ENCODE data around the gene PDE4B.

DNA sequence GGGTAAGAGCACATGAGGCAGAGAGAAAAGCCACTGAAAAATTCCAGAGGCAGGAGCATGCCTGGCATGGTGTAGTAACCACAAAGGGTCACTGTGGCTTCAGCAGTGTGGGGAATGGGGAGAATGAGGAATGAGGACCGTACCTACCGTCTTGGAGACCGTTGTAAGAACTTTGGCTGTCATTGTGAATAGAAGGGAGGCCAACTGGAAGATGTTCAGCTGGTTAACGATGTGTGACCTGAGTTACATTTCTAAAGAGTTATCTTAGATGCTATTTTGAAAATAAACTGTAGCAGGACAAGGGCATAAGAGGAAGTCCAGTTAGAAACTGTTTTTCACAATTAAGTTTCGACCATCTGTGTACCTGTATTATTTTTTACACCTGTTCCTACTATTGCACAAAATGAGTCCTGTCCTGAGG lies 375.8 kb downstream of the PDE4B start:
- TF ChIP-seq, protein P1, sequence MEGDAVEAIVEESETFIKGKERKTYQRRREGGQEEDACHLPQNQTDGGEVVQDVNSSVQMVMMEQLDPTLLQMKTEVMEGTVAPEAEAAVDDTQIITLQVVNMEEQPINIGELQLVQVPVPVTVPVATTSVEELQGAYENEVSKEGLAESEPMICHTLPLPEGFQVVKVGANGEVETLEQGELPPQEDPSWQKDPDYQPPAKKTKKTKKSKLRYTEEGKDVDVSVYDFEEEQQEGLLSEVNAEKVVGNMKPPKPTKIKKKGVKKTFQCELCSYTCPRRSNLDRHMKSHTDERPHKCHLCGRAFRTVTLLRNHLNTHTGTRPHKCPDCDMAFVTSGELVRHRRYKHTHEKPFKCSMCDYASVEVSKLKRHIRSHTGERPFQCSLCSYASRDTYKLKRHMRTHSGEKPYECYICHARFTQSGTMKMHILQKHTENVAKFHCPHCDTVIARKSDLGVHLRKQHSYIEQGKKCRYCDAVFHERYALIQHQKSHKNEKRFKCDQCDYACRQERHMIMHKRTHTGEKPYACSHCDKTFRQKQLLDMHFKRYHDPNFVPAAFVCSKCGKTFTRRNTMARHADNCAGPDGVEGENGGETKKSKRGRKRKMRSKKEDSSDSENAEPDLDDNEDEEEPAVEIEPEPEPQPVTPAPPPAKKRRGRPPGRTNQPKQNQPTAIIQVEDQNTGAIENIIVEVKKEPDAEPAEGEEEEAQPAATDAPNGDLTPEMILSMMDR (conservative IDR thresholded peaks at IDR 0.05; ENCODE audit: low read length): no peak
- no peak for TF ChIP-seq EZH2phosphoT487 (IDR thresholded peaks at IDR 0.05; ENCODE audit: borderline replicate concordance, low read depth, low read length)
